NCI-H1694 (cell line): ENCODE measurements around the gene CFAP57.
"Not testable (repeated sequence)": the region's sequence is repeated elsewhere in the genome, so short reads cannot be mapped to it uniquely, and the experiment has no call there.

Experiments used
- DNase-seq: peaks from one replicate; lab custom pipeline; 2025; lab: John Stamatoyannopoulos, UW

The CFAP57 gene

GRCh38 chr1:43174873-43175272 lies 2.7 kb downstream of the CFAP57 start:
- DNase-seq, result no peak

- DNase-seq, result no peak
These were observed 5.6 kb downstream of the CFAP57 start for GRCh38 chr1:43177691-43178090.

- DNase-seq, result no peak
These were observed 12.3 kb downstream of the CFAP57 start for GRCh38 chr1:43184388-43184787.

GRCh38 chr1:43184995-43185394 lies 12.9 kb downstream of the CFAP57 start:
- DNase-seq, result no peak

GRCh38 chr1:43188106-43188505 lies 16.0 kb downstream of the CFAP57 start:
- DNase-seq, result no peak

- DNase-seq, result no peak
These were observed 22.4 kb downstream of the CFAP57 start for GRCh38 chr1:43194509-43194908.

- DNase-seq, result no peak
These were observed 25.4 kb downstream of the CFAP57 start for GRCh38 chr1:43197343-43198127.

GRCh38 chr1:43199093-43199726 lies 27.1 kb downstream of the CFAP57 start:
- DNase-seq, result no peak

- no peak for DNase-seq
These were observed 31.7 kb downstream of the CFAP57 start for GRCh38 chr1:43203859-43204258.

GRCh38 chr1:43204394-43204793 lies 32.3 kb downstream of the CFAP57 start:
- no peak for DNase-seq

- no peak for DNase-seq
These were observed 33.5 kb downstream of the CFAP57 start for GRCh38 chr1:43205671-43206070.

GRCh38 chr1:43206600-43207228 lies 34.6 kb downstream of the CFAP57 start:
- no peak for DNase-seq

- DNase-seq, result no peak
These were observed 35.2 kb downstream of the CFAP57 start for GRCh38 chr1:43207229-43207853.

- DNase-seq, result not testable (repeated sequence)
These were observed 36.1 kb downstream of the CFAP57 start for GRCh38 chr1:43208277-43208676.

GRCh38 chr1:43214501-43215444 lies 42.6 kb downstream of the CFAP57 start:
- no peak for DNase-seq

GRCh38 chr1:43217747-43218146 lies 45.6 kb downstream of the CFAP57 start:
- DNase-seq, result no peak

GRCh38 chr1:43220905-43221778 lies 49.0 kb downstream of the CFAP57 start:
- DNase-seq, result no peak

- DNase-seq, result no peak
These were observed 49.7 kb downstream of the CFAP57 start for GRCh38 chr1:43221797-43222196.

- no peak for DNase-seq
These were observed 50.7 kb downstream of the CFAP57 start for GRCh38 chr1:43222879-43223278.

GRCh38 chr1:43225168-43225567 lies 53.0 kb downstream of the CFAP57 start:
- no peak for DNase-seq
